Thoracic aorta (tissue), 2 donors: ENCODE results near the gene SCIN. TPM values are rescaled to one million over a fixed set of nuclear protein-coding genes. Genes with fewer than 3 reads are reported as not detected.
"Not testable (repeated sequence)": the region's sequence is repeated elsewhere in the genome, so short reads cannot be mapped to it uniquely, and the experiment has no call there.

Source experiments
- ATAC-seq: fragments of 150-250 bp; one replicate; pipeline ENCODE4 v1.8.0; 2017; ENCODE audit warnings: low read depth; ENCODE audit not compliant: insufficient number of reproducible peaks, low FRiP score
- DNase-seq: peaks from one replicate; pipeline ENCODE4 v3.0.0-alpha.2; 2020; ENCODE audit warnings: low spot score
- H3K27ac ChIP-seq, 2 donors: fragments of 200-600 bp; sonication (generic); 1 replicate in 1 of 2; 2 replicates in 1 of 2; pipeline ENCODE4 v1.5.1; 2016; ENCODE audit warnings: mild to moderate bottlenecking in 2 of 2, moderate library complexity in 2 of 2
- H3K27me3 ChIP-seq: fragments of 200-600 bp; sonication (generic); replicated peaks from 2 replicates; pipeline ENCODE4 v1.6.0; 2016; ENCODE audit warnings: mild to moderate bottlenecking; ENCODE audit not compliant: insufficient read depth
- H3K36me3 ChIP-seq: fragments of 200-600 bp; sonication (generic); one replicate; pipeline ENCODE4 v1.5.1; 2016
- H3K4me1 ChIP-seq, 2 donors: fragments of 200-600 bp; sonication (generic); 1 replicate in 1 of 2; 2 replicates in 1 of 2; pipeline versions ENCODE4 v1.5.1 to v1.6.0; 2016; ENCODE audit warnings: low read depth in 2 of 2, mild to moderate bottlenecking in 1 of 2; ENCODE audit not compliant: control insufficient read depth in 1 of 2
- H3K4me3 ChIP-seq: fragments of 200-600 bp; sonication (generic); 2 replicates; pipeline ENCODE4 v1.5.1; 2016; ENCODE audit warnings: mild to moderate bottlenecking
- H3K9me3 ChIP-seq: fragments of 200-600 bp; sonication (generic); 2 replicates; pipeline ENCODE4 v1.5.1; 2016
- total RNA-seq, 2 donors: library from RNA; depleted of rRNA; stranded (reverse); fragments of >200 nt; gene quantifications; one replicate each; pipeline versions ENCODE4 v1.1.0 to v1.2.3, GENCODE V29; 2016
- TF ChIP-seq, protein P1 (sequence below): fragments of 200-600 bp; sonication (generic); IDR thresholded peaks from one replicate; pipeline ENCODE4 v1.5.1; 2019; ENCODE audit warnings: antibody characterized with exemption

The SCIN gene
- total RNA-seq, 2 donors from 2014 or later, result 0.49 to 2.0 TPM

DNA sequence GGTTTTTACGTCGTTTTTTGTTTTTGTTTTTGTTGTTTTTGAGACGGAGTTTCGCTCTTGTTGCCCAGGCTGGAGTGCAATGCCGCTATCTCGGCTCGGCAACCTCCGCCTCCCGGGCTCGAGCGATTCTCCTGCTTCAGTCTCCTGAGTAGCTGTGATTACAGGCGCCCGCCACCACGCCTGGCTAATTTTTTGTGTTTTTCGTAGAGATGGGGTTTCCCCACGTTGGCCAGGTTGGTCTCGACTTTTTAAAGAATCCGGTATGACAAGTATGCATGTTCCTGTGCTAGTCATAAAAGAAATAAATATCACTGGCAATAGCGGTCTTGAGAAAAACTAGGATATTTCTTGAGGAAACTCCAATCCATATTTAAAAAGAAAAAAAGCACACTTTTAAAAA lies 114.2 kb downstream of the SCIN start:
- TF ChIP-seq, protein P1, sequence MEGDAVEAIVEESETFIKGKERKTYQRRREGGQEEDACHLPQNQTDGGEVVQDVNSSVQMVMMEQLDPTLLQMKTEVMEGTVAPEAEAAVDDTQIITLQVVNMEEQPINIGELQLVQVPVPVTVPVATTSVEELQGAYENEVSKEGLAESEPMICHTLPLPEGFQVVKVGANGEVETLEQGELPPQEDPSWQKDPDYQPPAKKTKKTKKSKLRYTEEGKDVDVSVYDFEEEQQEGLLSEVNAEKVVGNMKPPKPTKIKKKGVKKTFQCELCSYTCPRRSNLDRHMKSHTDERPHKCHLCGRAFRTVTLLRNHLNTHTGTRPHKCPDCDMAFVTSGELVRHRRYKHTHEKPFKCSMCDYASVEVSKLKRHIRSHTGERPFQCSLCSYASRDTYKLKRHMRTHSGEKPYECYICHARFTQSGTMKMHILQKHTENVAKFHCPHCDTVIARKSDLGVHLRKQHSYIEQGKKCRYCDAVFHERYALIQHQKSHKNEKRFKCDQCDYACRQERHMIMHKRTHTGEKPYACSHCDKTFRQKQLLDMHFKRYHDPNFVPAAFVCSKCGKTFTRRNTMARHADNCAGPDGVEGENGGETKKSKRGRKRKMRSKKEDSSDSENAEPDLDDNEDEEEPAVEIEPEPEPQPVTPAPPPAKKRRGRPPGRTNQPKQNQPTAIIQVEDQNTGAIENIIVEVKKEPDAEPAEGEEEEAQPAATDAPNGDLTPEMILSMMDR, result no peak
- H3K4me1 ChIP-seq, result peaks cover 0 to 4% of the 10 kb centered on the region in 2 donors
- no peaks in the 10 kb centered on the region for H3K9me3 ChIP-seq
- no peak overlapping the region for H3K27ac ChIP-seq
- no peak overlapping the region for H3K4me3 ChIP-seq
- DNase-seq (no peak), ATAC-seq (no peak)
- H3K36me3 ChIP-seq, result no peaks in the 10 kb centered on the region
- H3K27me3 ChIP-seq, result no peaks in the 10 kb centered on the region

DNA sequence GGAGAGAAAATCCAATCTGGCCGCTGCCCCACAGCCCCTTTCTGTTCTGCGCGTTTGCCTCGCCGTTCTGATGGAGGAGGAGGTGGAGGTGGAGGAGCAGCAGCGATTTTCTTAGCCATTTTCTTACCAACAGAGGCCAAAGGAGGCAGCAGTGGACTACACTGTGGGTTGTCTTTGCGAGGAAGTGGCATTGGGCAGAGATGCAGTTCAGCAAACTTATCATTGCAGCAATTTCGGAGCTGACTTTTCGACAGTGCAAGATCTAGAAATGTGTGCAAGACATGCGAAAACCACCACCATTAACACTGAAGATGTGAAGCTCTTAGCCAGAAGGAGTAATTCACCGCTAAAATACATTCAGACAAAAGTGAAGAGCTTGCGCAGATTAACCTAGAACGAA lies 115.0 kb downstream of the SCIN start:
- peak overlapping the region; percentile 80 for H3K4me3 ChIP-seq

DNA sequence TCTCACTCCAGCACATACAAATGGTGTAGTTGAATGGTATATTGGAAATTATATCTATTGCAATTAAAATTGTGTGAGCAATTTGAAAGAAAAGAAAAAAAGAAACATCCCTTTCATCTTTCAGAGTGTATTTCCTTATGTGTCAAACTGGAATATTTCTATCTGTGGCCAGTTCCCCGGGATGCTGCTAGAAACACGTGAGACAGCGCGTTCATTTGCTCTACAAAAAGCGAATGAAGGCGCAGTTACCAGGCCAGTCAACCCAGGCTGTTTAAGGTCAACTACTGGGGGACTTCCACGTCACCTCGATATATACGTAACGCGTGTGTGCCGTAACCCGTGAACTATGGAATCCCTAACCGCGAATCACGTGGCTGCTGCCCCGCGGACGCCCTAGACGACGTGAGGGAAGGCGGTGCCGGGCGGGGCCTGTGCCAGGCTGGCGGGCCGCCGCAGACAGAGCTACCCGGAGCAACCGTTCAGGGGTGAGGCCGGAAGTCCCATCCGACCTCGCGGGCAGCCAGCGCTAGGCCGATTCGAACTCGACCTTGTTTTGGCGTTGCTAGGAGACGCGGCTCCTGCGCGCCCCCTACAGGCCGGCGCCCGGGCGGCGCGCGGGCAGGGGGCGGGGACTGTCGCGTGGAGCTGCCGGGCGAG lies 115.8 kb downstream of the SCIN start:
- Histone ChIP-seq H3K27me3 (no peaks in the 10 kb centered on the region), H3K4me1 (peaks cover 0 to 7% of the 10 kb centered on the region in 2 donors), H3K4me3 (peak overlapping the region; percentile 80), H3K9me3 (no peaks in the 10 kb centered on the region), H3K36me3 (no peaks in the 10 kb centered on the region), H3K27ac (peak overlapping the region; percentile 65 to 75)
- DNase-seq (peak; percentile 69), ATAC-seq (peak; percentile 81)
- TF ChIP-seq, protein P1, result peak; percentile 86

More for the DNA sequence above, 115.0 kb downstream of the SCIN start:
- no peak for ATAC-seq
- H3K9me3 ChIP-seq, result no peaks in the 10 kb centered on the region
- no peaks in the 10 kb centered on the region for H3K27me3 ChIP-seq
- peaks cover 0 to 7% of the 10 kb centered on the region in 2 donors for H3K4me1 ChIP-seq
- peak overlapping the region in 1 of 2 donors; percentile 65 for H3K27ac ChIP-seq
- no peaks in the 10 kb centered on the region for H3K36me3 ChIP-seq
- peak; percentile 7 for DNase-seq
- TF ChIP-seq, protein P1, result peak; percentile 46

DNA sequence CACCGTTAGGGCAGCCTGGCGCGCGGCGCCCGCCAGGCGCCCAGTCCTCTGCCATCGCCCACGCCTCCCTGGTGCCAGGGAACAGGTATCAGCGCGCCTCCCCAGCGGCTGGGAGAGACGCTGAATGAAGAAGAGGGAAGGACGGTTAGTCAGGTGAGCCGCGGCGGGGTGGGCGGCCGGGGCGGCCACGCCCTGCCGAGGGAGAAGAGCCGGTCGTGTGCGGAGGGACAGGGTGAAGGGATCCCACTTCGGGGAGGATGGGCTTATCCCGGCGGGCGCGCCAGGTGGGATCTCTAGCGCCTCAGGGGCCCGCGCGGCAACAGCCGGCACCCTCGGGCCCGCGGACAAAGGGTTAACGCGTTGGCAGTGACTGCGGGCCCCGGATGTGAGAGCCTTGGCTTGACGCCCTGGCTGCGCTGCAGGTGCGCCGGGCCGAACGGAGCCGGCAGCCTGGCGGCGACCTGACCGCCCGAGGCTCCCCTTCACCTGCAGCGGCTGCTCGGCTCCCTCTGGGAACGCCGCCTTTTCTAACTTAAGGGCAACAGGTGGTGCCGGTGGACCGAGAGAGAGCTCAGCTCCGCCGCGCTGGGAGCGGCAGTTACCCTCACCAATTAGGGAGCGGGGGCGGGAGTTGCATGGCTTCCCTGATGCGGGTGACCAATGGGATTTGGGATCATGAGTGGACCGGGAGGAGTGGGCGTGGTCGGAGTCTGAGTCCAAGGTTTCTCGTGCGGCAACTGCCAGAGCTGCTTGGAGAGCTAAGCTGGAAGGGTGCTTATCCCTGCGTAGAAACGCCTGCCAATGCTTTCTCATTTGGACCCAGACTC lies 116.6 kb downstream of the SCIN start, which contains the start of gene ARL4A:
Gene ARL4A, plus strand, starts transcription at position 743 of the 827 bp plus-strand sequence. CDS start 622 bp downstream, outside the sequence.
- peak; percentile 98 for DNase-seq
- Histone ChIP-seq H3K4me1 (peaks cover 0 to 7% of the 10 kb centered on the region in 2 donors), H3K27me3 (no peaks in the 10 kb centered on the region), H3K4me3 (peak within 1 kb of the TSS; percentile 80), H3K36me3 (no peaks in the 10 kb centered on the region), H3K9me3 (no peaks in the 10 kb centered on the region), H3K27ac (peak within 1 kb of the TSS; percentile 65 to 75)
- TF ChIP-seq, protein P1, result no peak
- ATAC-seq, result peak; percentile 94

DNA sequence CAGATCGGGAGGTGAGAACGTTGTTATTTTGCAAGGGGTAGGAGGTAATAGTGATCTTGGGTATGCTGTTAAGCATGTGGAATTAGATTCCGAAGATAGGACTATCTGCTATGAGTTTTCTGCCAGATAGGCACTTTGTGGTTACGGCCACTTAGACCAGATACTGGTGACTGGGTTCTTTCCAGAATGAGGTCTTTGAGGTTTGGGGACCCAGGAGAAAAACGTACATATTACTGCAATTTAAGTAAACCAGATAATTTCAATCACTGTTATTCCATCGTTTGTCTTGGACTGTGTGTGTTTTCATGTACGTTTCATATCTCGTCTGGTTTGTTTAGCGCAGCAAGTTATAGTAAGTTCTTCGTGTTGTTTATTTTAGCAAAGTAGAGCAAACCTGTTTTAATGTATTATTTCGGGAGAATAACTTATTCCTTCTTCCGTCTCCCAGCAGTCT lies 117.2 kb downstream of the SCIN start:
- Histone ChIP-seq H3K4me1 (peaks cover 0 to 7% of the 10 kb centered on the region in 2 donors), H3K4me3 (peak overlapping the region; percentile 80), H3K27me3 (no peaks in the 10 kb centered on the region), H3K27ac (no peak overlapping the region), H3K36me3 (no peaks in the 10 kb centered on the region), H3K9me3 (no peaks in the 10 kb centered on the region)
- DNase-seq, result no peak
- TF ChIP-seq, protein P1, result no peak
- no peak for ATAC-seq

DNA sequence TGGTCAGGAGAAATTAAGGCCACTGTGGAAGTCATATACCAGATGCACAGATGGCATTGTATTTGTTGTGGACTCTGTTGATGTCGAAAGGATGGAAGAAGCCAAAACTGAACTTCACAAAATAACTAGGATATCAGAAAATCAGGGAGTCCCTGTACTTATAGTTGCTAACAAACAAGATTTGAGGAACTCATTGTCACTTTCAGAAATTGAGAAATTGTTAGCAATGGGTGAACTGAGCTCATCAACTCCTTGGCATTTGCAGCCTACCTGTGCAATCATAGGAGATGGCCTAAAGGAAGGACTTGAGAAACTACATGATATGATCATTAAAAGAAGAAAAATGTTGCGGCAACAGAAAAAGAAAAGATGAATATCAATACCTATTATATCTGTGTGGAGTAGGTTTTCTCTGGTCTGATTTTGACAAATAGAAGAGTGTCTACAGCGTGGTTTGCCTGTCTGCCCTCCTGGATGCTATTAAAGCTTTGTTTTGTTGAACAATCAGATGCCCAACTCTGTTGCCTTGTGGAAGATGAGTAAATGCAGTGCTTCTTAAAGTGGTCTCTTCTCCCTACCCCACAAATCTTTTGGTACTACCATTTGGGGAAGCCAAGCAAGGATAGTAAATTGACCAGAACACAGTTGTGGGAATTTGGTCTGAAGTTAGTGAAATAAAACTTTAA lies 118.1 kb downstream of the SCIN start:
- ATAC-seq, H3K4me1 ChIP-seq, H3K36me3 ChIP-seq, H3K27me3 ChIP-seq, H3K27ac ChIP-seq, DNase-seq, H3K9me3 ChIP-seq: not testable (repeated sequence)
- H3K4me3 ChIP-seq, result peak overlapping the region; percentile 12
